Activated CD4-positive, CD25-positive, alpha-beta regulatory T cell (primary cell): ENCODE measurements around the gene TMEM51.
"Not testable (repeated sequence)": the region's sequence is repeated elsewhere in the genome, so short reads cannot be mapped to it uniquely, and the experiment has no call there.

ENCODE experiments used
- DNase-seq, 4 experiments: peaks; one replicate each; lab custom pipeline; 2025; lab: John Stamatoyannopoulos, UW

The TMEM51 gene

DNA sequence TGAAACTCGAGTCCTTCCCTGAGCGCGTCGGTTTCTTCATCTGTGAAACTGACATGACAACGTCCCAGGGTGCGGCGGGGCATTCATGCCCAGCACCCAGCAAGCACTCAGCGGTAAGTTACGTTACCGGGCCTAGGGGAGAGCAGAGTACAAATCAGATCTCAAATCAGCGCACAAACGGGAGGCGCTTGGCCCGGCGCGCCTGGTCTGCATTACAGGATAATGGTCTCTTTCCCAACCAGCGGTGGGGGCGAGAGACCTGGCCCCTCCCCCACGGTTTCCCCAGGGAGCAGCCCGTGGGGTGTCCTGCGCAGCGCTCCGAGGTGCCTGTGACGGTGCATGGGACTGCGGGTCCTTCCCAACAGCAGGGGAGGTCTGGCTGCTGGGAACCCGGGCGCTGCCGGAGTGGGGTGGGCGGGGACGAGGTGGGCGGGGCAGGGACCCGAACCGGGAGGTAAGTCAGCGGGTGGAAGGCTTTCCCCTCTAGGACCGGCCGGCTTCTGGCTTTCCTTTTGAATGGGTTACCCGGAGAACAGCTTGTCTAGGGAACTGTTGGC is 1.0 kb downstream of the TMEM51 start:
- DNase-seq = no peak

DNA sequence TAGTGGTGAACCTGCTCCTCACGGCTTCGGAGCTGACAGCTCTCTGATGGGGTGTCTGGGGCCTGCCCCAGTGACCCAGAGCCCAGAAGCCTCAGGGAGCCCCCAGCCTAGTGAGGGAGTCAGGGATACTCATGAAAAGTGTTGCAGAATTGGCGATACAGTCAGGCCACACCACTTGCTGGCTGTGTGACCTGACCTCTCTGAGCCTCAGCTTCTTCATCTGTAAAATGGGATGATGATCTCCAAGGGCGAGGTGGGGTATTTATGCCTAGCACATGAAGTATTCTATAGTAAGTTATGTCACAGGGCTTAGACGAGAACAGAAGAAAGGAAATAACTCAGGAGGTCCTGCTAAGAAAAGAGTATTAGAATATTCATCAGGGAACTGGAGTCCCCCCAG is 1.6 kb downstream of the TMEM51 start:
- no peak for DNase-seq

DNA sequence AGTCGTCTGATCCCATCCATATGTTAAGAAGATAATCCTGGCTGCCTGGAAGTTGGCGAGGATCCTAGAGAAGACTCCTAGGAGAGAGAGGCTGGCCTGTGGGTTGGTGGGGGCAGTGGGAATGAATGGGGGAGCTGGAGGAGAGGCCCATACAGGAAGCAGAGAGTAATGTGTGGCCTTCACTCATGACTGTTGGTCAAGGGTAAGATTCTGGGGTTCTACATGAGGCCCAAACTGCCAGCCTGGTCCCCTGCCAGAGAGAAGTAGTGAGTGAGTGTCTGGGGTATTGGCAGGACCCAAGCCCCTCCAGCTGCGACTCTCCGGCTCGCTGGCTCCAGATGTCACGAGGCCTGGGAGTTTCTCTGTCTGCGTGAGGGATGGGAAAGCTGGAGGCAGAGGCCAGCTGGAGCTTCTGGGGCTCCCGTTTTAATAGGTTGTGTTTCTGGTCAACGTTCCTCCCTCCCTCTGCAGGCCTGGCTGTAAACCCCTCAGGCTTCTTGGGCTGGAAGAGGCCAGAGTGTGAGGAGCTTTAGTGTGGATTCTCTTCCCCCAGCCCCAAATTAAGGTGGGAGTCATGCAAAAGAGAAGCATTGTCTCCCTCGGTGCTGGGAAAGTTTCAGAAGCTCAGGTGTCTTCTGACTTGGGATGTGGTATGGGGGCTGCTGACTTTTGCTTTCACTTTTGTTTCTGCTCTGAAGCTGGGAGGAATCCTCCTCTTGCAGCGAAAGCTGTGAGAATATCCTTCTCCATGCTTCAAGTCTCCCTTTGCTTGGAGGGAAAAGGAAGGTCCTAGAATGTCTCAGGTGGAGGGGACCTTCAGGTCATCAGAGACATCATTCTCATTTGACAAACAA is 2.6 kb downstream of the TMEM51 start:
- DNase-seq = no peak

DNA sequence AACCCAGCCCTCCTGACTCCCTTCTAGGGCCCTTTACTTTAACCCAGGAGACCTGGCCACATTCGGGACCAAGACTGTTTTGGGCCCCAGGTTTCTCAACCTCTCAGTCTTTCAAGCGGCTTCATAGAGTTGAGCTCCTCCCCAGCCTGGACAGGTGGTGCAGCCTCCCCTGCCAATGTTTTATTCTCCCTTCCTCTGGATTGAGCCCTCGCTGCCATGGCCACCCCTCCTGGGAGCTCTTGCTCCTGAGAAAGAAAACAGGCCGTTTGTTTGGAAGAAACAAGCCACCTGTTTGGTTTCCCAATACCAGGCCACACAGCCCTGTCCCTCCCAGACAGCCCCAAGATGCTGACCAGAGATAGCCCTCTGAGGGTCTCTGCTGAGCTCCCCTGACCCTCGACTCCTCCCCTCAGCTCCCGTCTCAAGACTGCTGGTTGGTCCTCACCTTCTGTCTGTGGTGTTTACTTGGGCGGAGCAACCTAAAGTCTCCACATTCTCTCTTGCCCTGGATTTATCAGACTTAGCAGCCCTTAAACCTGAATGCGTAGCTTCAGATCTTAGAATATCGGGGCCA is 3.3 kb downstream of the TMEM51 start:
- DNase-seq = no peak

DNA sequence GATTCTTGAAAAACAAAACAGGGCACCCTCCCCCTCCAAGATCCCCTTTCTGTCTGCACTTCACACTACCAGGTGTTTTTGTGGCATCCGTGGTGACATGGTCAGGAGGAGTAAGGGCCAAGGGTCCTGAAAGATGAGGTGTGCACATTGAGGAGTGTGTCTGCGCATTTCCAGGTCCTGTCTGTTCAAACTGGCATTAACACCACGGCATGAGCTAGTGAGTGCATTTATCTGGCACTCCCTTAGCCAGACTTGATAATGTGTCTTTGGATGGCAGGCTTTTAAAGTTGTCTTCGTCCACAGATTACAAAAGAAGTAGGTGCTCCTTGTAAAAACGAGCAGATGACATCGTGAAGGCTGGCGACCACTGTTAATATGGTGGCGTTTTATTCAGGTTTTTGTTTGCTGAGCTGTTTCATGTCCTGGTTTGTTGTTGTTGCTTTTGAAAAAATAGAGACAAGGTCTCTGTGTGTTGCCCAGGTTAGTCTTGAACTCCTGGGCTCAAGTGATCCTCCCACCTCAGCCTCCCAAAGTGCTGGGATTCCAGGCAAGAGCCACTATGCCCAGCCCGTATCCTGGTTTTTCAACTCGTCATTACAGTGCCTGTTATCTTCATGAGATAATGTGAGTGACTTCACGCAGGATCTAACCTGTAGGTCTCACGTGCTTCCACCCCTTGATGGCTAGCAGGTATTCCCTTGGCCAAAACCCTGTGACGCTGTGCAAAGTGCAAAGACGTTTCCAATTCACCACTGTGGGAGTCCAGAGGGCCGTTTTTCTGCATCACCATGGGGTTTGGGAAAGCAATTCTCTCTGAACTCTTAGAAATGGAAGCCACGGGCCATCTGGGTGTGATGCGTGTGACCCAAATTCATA is 4.2 kb downstream of the TMEM51 start:
- no peak for DNase-seq

DNA sequence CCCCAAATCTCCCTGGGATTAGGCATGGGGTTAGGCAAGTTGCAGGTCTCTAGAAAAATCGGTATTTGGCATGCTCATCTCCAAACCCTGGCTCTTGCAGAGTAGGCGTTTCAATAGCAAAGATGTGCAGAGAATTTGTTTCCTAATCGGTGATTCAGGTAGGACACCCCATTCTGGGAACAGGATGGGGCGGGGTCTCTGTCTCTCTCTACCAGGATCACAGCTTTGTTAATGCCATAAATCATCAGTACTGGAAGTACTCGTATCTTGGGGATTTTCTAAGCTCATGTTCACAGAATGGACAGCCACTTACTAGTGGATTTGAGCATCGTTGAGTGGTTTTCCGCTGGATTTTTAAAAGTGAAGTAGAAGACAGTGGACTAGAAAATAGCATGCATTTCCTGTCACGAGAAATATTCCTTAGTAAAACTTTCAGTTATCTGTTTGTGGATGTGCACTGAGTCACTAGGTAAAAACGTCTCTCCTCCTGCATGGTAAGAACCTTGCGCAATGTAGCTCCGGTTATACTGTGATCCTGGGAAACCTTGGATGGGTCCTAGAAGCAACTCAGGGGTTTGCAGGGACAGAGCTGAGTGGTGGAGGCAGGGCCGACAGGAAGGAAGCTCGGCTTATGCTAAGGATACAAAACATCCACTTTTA is 5.1 kb downstream of the TMEM51 start:
- DNase-seq = no peak

DNA sequence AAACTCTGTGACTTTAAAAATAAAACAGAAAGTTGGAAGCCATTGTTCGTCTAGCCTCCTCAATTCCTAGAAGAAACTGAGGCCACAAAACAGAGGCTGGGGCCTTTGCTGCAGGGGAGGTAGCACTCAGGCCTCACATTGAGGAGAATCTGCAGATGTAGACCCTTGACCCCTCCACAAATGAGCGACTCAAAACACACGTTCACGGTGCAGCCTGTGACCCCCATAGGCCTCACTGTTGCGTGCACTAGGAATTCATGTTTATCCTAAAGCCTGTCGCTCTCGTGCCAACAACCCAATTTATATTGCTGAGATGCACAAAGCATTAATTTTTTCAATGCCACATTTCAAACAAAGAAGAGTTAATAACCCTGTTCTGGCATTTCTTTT is 5.6 kb downstream of the TMEM51 start:
- no peak for DNase-seq

DNA sequence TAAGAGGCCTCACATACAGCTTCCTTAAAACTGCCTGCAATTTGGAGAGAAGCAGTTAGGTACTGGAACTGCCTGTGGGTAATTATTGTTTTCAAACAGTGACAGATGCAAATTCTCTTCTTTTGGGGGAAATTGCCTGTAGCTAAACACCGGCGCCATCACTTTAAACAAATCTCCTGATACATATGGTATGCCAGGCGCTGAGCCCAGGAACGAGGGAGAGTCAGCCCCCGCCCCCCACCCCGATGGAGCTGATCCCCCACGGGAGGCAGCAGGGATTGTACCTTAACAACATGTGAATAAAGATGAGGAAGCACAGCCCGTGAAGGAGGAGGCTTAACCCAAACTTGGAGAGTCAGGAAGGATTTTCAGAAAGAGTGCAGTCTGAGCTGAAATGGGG is 7.1 kb downstream of the TMEM51 start:
- no peak for DNase-seq

DNA sequence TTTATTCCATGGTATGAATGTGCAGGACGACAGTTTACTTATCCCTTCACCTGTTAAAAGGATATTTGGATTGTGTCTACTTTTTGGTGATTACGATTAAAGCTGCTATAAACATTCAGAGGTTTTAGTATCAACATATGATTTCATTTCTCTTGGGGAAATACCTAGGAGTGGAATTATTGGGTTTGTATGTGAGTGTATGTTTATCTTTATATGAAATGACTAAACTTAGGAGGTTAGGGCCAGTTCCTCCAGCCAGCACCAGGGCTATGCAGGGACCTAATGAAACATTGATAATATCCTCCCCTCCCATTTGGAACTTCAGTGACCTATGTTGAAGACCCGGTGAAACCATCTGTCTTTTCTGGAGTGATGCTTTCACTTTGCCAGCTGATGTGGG is 13.8 kb downstream of the TMEM51 start:
- DNase-seq = no peak

DNA sequence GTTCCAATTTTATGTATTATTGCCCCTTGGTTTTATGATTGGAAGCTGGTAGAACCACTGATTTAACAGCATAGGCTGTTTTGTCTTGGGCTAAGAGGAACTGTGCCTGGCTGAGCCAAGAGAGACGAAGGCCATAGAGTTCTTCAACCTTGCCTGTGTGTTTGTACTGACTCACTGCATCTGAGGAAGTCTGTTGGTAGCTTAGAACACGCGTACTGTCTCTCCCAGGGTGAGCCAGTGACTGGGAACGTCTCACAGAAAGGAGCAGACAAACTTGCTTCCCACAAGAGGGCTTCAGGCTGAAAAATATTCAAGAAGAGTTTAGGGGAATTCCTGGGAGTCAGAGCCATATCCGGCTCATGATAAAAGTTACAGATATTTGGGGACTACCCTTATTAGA is 14.9 kb downstream of the TMEM51 start:
- no peak for DNase-seq

DNA sequence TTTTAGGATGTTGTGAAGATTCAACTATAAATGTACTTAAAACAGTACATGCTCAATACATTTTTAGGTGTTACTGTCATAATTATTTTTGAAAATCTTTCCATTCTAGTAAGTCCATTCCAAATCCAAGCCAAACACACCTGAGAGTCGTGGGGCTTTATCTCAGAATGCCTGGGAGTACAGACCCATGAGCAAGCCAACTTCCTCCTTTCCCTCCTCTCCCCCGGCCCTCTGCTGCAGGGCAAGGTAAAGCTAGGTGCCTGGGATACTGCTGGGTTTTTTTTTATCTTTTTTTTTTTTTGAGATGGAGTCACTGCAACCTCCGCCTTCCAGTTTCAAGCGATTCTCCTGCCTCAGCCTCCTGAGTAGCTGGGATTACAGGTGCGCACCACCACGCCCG is 16.5 kb downstream of the TMEM51 start:
- DNase-seq = no peak

DNA sequence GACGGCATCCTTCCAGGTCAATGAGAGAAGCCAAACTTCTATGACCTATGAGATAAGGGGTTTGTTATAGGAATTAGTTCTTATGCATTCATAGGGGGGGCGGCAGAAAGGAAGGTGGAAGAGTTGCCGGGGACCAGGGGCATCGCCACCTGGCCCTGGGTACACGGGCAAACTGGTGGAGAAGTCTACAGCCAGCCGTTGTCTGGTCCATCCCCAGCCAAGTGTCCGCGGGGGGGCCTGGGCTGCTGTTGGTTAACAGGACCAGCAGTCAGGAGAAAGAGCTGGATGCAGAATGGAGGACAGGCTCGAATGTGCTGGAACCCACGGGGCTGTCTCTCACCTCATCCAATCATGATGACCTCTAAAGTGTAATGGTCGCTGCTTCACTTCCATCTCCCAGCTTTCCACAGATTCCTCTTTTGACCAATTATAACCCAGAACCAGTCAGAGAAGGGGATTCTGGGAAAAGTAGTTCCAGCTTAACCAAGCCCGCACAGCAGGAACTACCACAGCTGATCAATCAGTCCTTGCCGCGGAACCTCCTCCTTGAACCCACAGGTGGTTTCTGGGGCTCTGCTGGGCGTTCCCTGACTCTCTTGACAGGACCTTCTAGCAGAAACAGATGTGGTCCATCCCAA is 17.8 kb downstream of the TMEM51 start:
- DNase-seq = no peak

DNA sequence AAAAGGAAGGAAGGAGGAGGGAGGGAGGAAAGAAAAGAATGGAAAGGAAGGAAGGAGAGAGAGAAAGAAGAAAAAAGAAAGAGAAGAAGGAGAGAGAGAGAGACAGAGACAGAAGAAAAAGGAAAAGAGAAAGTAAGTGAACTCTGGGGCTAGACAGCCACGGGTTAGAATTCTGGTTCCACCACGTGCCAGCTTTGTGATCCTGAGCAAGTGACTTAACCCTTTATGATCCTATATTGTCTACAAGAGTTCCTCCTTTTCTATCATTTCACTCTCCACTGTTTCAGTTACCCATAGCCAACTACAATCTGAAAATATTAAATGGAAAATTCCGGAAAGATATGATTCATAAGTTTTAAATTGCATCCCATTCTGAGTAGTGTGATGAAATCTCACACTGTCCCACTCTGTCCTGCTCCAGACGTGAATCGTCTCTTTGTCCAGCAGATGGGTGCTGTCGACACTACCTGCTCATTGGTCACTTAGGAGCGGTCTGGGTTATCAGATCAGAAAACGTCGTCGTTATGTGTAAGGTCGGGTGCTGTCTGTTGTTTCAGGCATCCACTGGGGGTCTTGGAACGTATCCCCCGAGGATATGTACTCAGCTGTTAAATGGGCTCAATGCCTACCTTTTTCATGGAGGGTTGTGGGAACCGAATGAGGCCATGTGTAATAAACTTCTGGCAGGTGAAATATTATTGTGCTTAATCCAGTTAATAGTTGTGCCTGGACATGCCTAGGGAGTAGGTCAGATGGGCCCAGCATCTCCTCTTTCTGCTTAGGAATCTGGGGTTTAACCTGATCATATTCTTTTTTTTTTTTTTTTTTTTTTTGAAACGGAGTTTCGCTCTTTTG is 19.1 kb downstream of the TMEM51 start:
- DNase-seq = no peak

DNA sequence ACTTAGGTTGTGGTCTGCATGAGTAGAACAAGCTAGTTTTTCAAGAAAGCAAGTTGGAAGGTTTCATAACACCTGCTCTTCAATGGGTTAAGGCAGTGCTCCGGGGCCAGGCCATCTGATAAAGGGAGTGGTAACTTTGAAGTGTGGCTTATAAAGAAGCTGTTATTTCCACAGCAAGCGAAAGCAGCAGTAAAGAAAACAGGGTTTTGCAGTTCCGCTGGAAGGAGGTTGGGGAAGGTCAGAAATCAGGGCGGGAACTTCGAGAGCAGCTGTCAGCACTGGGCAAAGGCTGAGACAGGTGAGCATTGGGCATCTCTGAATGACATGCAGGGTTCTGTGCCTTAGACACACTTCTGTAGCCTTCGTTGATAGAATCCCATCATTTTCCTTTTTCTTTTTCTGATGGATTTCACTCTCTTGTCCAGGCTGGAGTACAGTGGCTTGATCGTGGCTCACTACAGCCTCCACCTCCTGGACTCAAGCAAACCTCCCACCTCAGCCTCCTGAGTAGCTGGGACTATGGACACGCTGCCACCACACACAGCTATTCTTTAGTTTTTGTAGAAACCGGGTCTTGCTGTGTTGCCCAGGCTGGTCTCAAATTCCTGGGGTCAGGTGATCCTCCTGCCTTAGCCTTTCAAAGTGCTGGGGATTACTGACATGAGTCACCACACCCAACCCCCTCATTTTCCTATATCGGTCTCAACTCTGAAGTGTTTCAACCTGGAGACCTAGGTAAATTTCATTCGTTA is 20.5 kb downstream of the TMEM51 start:
- DNase-seq = no peak

DNA sequence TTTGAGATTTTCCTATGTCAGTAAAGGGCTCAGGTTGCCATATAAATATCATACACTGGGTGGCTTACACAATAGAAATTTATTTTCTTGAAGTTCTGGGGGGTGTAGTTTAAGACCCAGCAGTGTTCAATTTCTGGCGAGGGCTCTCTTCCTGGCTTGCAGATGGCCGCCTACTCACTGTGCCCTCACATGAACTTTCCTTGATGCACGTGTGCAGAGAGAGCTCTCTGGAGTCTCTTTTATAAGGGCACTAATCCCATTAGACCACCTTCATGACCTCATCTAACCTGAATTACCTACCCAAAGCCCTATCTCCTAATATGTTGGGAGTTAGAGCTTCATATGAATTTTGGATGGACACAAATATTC is 21.1 kb downstream of the TMEM51 start:
- no peak for DNase-seq

DNA sequence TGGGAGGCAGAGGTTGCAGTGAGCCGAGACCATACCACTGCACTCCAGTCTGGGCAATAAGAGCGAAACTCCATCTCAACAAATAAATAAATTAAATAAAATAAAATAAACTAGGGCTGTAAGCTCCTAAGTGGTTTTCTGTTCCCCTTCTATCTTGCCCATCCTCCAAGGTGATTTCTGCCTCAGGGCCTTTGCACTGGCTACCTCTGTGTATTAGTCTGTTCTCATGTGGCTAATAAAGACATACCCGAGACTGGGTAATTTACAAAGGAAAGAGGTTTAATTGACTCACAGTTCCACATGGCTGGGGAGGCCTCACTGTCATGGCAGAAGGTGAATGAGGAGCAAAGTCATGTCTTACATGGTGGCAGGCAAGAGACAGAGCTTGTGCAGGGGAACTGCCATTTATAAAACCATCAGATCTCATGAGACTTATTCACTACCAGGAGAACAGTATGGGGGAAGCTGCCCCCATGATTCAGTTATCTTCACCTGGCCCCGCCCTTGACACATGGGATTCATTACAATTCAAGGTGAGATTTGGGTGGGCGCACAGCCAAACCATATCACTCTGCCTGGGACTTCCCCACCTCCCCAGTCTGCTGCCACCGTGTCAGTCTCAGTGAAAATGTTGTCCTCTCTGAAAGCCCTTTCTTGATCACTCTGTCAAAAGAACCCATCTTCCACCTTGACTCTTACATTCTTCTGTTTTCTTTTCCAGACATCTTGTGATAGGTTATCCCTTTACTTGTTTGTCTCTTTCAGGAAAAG is 22.0 kb downstream of the TMEM51 start:
- DNase-seq = not testable (repeated sequence)

DNA sequence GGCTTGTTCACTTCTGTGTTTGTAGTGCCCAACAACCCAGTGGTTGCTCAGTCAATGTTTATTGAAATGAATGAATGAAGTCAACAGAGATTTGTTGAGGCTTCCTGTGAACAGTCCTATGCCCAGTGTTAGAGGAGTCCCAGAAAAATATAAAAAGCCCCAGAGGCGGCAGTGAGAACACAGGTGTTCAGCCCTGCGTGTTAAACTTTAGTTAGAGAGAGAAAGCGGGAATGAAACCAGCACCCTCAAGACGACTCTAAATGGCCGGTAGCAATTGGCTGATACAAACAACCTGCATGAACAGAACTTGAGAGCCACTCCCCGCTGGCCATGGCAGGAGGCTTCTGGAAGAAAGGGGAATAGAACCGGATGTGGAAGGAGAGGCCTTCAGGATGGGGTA is 22.6 kb downstream of the TMEM51 start:
- DNase-seq = no peak

DNA sequence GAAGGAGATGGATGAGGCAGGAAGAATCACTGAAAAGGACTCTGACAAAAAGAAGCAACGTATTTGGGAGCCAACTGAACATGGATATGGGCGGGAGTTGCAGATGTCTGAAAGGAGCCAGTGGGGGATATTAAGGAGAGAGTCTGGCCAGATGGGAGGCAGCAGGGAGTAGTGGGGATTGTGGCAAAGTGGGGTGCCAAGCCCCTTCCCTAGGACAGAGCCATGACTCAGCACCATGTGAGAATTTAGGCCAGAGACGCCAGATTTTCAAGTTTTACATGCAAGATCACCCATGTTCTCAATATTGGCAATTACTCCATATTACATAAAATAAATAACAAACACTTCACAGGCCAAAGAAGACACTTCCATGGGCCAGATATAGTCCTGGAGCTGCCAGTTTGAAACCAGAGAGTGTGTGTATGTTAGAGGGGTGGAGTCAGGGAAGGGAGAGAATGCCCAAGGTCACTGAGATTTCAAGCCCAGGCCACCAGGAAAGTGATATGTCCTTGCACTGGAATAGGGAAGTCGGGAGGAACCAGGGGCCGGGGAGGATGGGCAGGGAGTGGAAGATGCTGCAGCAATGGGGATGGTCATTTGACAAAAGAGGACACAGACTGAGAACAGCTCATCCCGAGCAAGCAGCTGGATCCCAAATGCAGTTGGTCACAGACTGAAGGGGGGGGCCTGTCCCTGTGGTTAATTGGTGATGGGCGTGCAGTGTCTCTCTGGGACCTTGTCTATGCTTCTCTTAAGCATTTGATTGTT is 23.5 kb downstream of the TMEM51 start:
- DNase-seq = no peak
